Trophoblast cell (in vitro differentiated cells and primary cell): Measurements from ENCODE around the gene RAB40A.

Experiments
- DNase-seq, 2 donors: peaks; one replicate each; pipeline ENCODE4 v3.0.0-alpha.2; 2016
- H2AFZ ChIP-seq: 2 replicates; pipeline ENCODE4 v1.6.1; 2013; ENCODE audit warnings: low read length, moderate library complexity, mild to moderate bottlenecking; ENCODE audit not compliant: insufficient read depth, poor library complexity
- H2AK5ac ChIP-seq: 2 replicates; pipeline ENCODE4 v1.6.1; 2013; ENCODE audit warnings: mild to moderate bottlenecking, low read length
- H2BK120ac ChIP-seq: 2 replicates; pipeline ENCODE4 v1.6.1; 2013; ENCODE audit warnings: low read length, mild to moderate bottlenecking, moderate library complexity; ENCODE audit not compliant: insufficient read depth, poor library complexity
- H2BK12ac ChIP-seq: 2 replicates; pipeline ENCODE4 v1.6.1; 2013; ENCODE audit warnings: mild to moderate bottlenecking, low read length, moderate library complexity
- H2BK5ac ChIP-seq: 2 replicates; pipeline ENCODE4 v1.6.1; 2013; ENCODE audit warnings: low read length, low read depth, moderate library complexity, mild to moderate bottlenecking; ENCODE audit not compliant: poor library complexity
- H3K14ac ChIP-seq: 2 replicates; pipeline ENCODE4 v1.6.1; 2013; ENCODE audit warnings: mild to moderate bottlenecking, low read length
- H3K18ac ChIP-seq: 2 replicates; pipeline ENCODE4 v1.6.1; 2013; ENCODE audit warnings: mild to moderate bottlenecking, low read length
- H3K23ac ChIP-seq: 2 replicates; pipeline ENCODE4 v1.6.1; 2013; ENCODE audit warnings: low read length
- H3K27ac ChIP-seq: 2 replicates; pipeline ENCODE4 v1.5.1; 2013; ENCODE audit warnings: low read depth, mild to moderate bottlenecking, inconsistent platforms, low read length, moderate library complexity
- H3K27me3 ChIP-seq: 2 replicates; pipeline ENCODE4 v1.6.1; 2013; ENCODE audit warnings: inconsistent platforms, mild to moderate bottlenecking, low read length, moderate library complexity; ENCODE audit not compliant: insufficient read depth
- H3K36me3 ChIP-seq, 2 experiments: 1 replicate in 1 of 2; 2 replicates in 1 of 2; pipeline ENCODE4 v1.6.1; 2013; ENCODE audit warnings: low read length in 2 of 2, mild to moderate bottlenecking in 2 of 2, moderate library complexity in 1 of 2; ENCODE audit not compliant: insufficient read depth in 2 of 2, control insufficient read depth in 1 of 2
- H3K4ac ChIP-seq: 2 replicates; pipeline ENCODE4 v1.6.1; 2013; ENCODE audit warnings: low read depth, mild to moderate bottlenecking, low read length, moderate library complexity
- H3K4me1 ChIP-seq, 2 experiments: 1 replicate in 1 of 2; 2 replicates in 1 of 2; pipeline ENCODE4 v1.6.1; 2013; ENCODE audit warnings: low read length in 2 of 2, mild to moderate bottlenecking in 2 of 2, moderate library complexity in 1 of 2; ENCODE audit not compliant: insufficient read depth in 2 of 2, control insufficient read depth in 1 of 2
- H3K4me2 ChIP-seq: 2 replicates; pipeline ENCODE4 v1.6.1; 2013; ENCODE audit warnings: inconsistent platforms, mild to moderate bottlenecking, low read length, moderate library complexity
- H3K4me3 ChIP-seq: 2 replicates; pipeline ENCODE4 v1.5.1; 2013; ENCODE audit warnings: mild to moderate bottlenecking, low read depth, low read length, inconsistent platforms
- H3K79me1 ChIP-seq: one replicate; pipeline ENCODE4 v1.6.1; 2013; ENCODE audit warnings: low read length
- H3K79me2 ChIP-seq: 2 replicates; pipeline ENCODE4 v1.6.1; 2013; ENCODE audit warnings: low read length, mild to moderate bottlenecking; ENCODE audit not compliant: control insufficient read depth, insufficient read depth, poor library complexity
- H3K9ac ChIP-seq: 2 replicates; pipeline ENCODE4 v1.6.1; 2013; ENCODE audit warnings: mild to moderate bottlenecking, low read length
- H3K9me3 ChIP-seq: 2 replicates; pipeline ENCODE4 v1.6.1; 2013; ENCODE audit warnings: low read depth, mild to moderate bottlenecking, control low read depth, inconsistent platforms, low read length; ENCODE audit not compliant: insufficient read depth
- H4K12ac ChIP-seq: 2 replicates; pipeline ENCODE4 v1.6.1; 2013; ENCODE audit warnings: low read depth, mild to moderate bottlenecking, low read length, moderate library complexity
- H4K8ac ChIP-seq: 2 replicates; pipeline ENCODE4 v1.6.1; 2013; ENCODE audit warnings: low read depth, mild to moderate bottlenecking, low read length, moderate library complexity
- H4K91ac ChIP-seq: one replicate; pipeline ENCODE4 v1.6.1; 2013; ENCODE audit warnings: low read depth, mild to moderate bottlenecking, low read length, moderate library complexity
- WGBS: extraction: QIAGEN DNeasy Blood & Tissue Kit; methylation state at CpG from one replicate; pipeline ENCODE4 v1.1.7; 2013; ENCODE audit warnings: missing lambda C conversion rate; ENCODE audit not compliant: insufficient read length, insufficient coverage; ENCODE audit errors: extremely low coverage; 5-methylcytosine and 5-hydroxymethylcytosine counted together

The RAB40A gene

DNA sequence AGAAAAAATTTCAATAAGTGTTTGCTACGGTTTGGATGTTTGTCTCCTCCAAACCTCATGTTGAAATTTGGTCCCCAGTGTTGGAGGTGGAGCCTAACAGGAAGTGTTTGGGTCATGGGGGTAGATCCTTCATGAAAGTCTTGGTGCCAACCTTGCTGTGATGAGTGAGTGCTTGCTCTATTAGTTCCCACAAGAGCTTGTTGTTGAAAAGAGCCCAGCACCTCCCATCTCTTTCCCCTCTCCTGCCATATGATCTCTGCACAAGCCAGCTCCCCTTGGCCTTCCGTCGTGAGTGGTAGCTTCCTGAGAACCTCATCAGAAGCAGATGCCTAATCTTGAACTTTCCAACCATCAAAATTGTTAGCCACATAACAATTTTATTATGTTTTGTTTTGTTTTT lies 10.3 kb upstream of the RAB40A start:
- Histone ChIP-seq H2BK5ac (no peak overlapping the region), H3K18ac (no peak overlapping the region), H4K91ac (no peak overlapping the region), H2AK5ac (no peak overlapping the region), H3K27ac (no peak overlapping the region), H3K23ac (no peak overlapping the region), H3K27me3 (no peaks in the 10 kb centered on the region), H3K79me1 (no peaks in the 10 kb centered on the region), H3K36me3 (no peaks in the 10 kb centered on the region), H3K4me1 (no peaks in the 10 kb centered on the region), H4K12ac (no peak overlapping the region), H3K4me2 (no peak overlapping the region), H3K79me2 (no peaks in the 10 kb centered on the region), H3K4me3 (no peak overlapping the region), H3K14ac (no peak overlapping the region), H2AFZ (no peak overlapping the region), H3K9ac (no peak overlapping the region), H3K4ac (no peak overlapping the region), H2BK12ac (no peak overlapping the region), H4K8ac (no peak overlapping the region), H3K9me3 (no peaks in the 10 kb centered on the region), H2BK120ac (no peak overlapping the region)
- no CpG with 5 or more reads among the region's 3 CpGs for WGBS
- DNase-seq, result no peak

DNA sequence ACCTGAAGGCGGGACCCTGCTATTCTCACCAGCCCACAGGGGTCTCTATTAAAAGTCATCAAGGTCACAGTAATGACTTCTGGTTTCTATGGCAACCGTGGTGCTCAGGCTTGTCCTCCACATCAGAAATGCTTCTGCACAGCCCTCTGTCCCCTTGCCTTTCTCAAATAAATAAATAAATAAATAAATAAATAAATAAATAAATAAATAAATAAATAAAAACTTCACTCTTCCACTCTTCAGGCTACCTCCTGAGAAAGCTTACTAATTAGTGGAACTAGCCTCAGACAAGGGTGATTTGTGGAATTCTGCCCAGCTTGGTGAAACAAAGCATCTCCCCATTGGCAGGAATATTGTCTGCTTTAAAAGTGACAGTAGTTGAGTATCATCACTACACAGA lies 5.5 kb upstream of the RAB40A start:
- no peak overlapping the region for H4K8ac ChIP-seq
- no peak for DNase-seq
- no peak overlapping the region for H3K14ac ChIP-seq
- H2AFZ ChIP-seq, result no peak overlapping the region
- no peaks in the 10 kb centered on the region for H3K9me3 ChIP-seq
- H3K4me1 ChIP-seq, result no peaks in the 10 kb centered on the region
- no peaks in the 10 kb centered on the region for H3K27me3 ChIP-seq
- H3K27ac ChIP-seq, result no peak overlapping the region
- H2BK120ac ChIP-seq, result no peak overlapping the region
- H3K36me3 ChIP-seq, result no peaks in the 10 kb centered on the region
- H3K79me2 ChIP-seq, result no peaks in the 10 kb centered on the region
- no peak overlapping the region for H2BK5ac ChIP-seq
- no peak overlapping the region for H4K12ac ChIP-seq
- H2AK5ac ChIP-seq, result no peak overlapping the region
- H3K4me3 ChIP-seq, result no peak overlapping the region
- no peak overlapping the region for H2BK12ac ChIP-seq
- WGBS, result no CpG with 5 or more reads among the region's 2 CpGs
- H3K9ac ChIP-seq, result no peak overlapping the region
- no peak overlapping the region for H3K4me2 ChIP-seq
- no peak overlapping the region for H3K4ac ChIP-seq
- H3K23ac ChIP-seq, result no peak overlapping the region
- no peaks in the 10 kb centered on the region for H3K79me1 ChIP-seq
- no peak overlapping the region for H3K18ac ChIP-seq
- no peak overlapping the region for H4K91ac ChIP-seq

DNA sequence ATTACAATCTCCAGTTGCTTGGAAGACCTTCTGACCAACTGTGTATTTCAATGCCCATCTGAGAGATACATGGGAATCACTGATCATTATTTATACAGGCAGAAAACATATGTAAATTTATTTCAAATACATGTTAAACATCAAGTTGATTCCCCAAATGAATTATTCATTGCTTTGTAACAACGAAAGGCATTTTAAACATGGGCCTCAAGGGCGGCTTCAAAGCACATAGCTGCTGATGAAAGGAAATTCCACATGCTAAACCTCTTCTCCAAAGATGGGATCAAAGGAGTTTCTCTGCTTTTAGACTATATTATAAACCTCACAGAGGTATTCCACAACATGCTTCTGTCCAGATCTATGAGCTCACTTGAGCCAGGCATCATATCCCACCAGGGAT lies 4.3 kb upstream of the RAB40A start:
- Histone ChIP-seq H2AK5ac (no peak overlapping the region), H3K27me3 (no peaks in the 10 kb centered on the region), H3K27ac (no peak overlapping the region), H2BK120ac (no peak overlapping the region), H3K9ac (no peak overlapping the region), H3K36me3 (no peaks in the 10 kb centered on the region), H3K4me2 (no peak overlapping the region), H2BK5ac (no peak overlapping the region), H4K91ac (no peak overlapping the region), H3K23ac (no peak overlapping the region), H3K18ac (no peak overlapping the region), H4K8ac (no peak overlapping the region), H2BK12ac (no peak overlapping the region), H2AFZ (no peak overlapping the region), H3K4me1 (no peaks in the 10 kb centered on the region), H3K79me2 (no peaks in the 10 kb centered on the region), H3K79me1 (no peaks in the 10 kb centered on the region), H3K4me3 (no peak overlapping the region), H4K12ac (no peak overlapping the region), H3K9me3 (no peaks in the 10 kb centered on the region), H3K4ac (no peak overlapping the region), H3K14ac (no peak overlapping the region)
- WGBS, result no CpG with 5 or more reads among the region's 2 CpGs
- no peak for DNase-seq

DNA sequence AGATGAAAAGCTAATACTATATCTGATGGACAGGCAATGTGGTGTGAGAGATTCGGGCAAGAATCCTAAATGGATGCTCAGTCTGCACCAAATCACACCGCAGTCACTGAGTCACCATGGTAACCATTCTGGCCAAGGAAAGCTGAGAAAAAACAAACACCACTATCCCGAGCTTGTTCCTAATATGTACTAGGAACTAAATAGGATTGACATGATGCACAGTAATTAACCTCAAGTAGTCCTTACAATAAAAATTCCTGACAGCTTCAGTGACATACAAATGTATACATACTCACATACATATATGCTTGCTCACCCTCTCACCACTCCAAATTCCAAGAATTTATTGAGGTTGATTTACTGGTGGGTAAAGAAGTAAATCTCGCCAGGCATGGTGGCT lies 1.1 kb upstream of the RAB40A start:
- no peak overlapping the region for H3K18ac ChIP-seq
- H3K79me2 ChIP-seq, result no peaks in the 10 kb centered on the region
- no peak overlapping the region for H2BK120ac ChIP-seq
- H3K23ac ChIP-seq, result no peak overlapping the region
- no peak overlapping the region for H3K27ac ChIP-seq
- no peak overlapping the region for H3K4me2 ChIP-seq
- no peak overlapping the region for H3K4ac ChIP-seq
- H3K79me1 ChIP-seq, result no peaks in the 10 kb centered on the region
- H3K4me3 ChIP-seq, result no peak overlapping the region
- no peak overlapping the region for H2AFZ ChIP-seq
- DNase-seq, result no peak
- no peaks in the 10 kb centered on the region for H3K4me1 ChIP-seq
- H3K27me3 ChIP-seq, result no peaks in the 10 kb centered on the region
- no peak overlapping the region for H4K12ac ChIP-seq
- H4K91ac ChIP-seq, result no peak overlapping the region
- no CpG with 5 or more reads among the region's 4 CpGs for WGBS
- no peak overlapping the region for H2AK5ac ChIP-seq
- no peak overlapping the region for H3K9ac ChIP-seq
- no peak overlapping the region for H3K14ac ChIP-seq
- no peaks in the 10 kb centered on the region for H3K9me3 ChIP-seq
- H3K36me3 ChIP-seq, result no peaks in the 10 kb centered on the region
- H4K8ac ChIP-seq, result no peak overlapping the region
- no peak overlapping the region for H2BK12ac ChIP-seq
- no peak overlapping the region for H2BK5ac ChIP-seq
